Smooth muscle cell of the brain vasculature (primary cell): Measurements from ENCODE around the gene ZNF546.

Source experiments
- DNase-seq: peaks from one replicate; pipeline ENCODE4 v3.0.0-alpha.2; 2012; ENCODE audit warnings: low read depth, low spot score

ZNF546 gene

GRCh38 chr19:40055832-40056504 is 59.1 kb downstream of the ZNF546 start, which contains the start of gene ZNF780B:
Gene ZNF780B, minus strand, starts transcription at chr19:40056231. Its CDS starts 5,899 bp downstream, at chr19:40050332.
- no peak for DNase-seq

GRCh38 chr19:40056505-40056904 is 59.6 kb downstream of the ZNF546 start:
- no peak for DNase-seq

- DNase-seq, result no peak
Observed at GRCh38 chr19:40057166-40057565, 60.3 kb downstream of the ZNF546 start.

GRCh38 chr19:40059624-40060023 is 62.8 kb downstream of the ZNF546 start:
- no peak for DNase-seq

- no peak for DNase-seq
Observed at GRCh38 chr19:40070058-40070457, 73.2 kb downstream of the ZNF546 start.
